GM18951 (cell line): ENCODE measurements around the gene WDR35.
A peak's percentile ranks its signal among the peaks of the same experiment; 100 is the strongest.

Source experiments
- POLR2A ChIP-seq: IDR thresholded peaks from 4 replicates; pipeline ENCODE4 v1.6.1; 2011; ENCODE audit warnings: mild to moderate bottlenecking; ENCODE audit not compliant: insufficient read length, insufficient read depth; ENCODE audit errors: extremely low read depth
- in situ Hi-C: fragments of 300-500 bp; cut with MboI; formaldehyde crosslinking; loops from one replicate; pipeline ENCODE4 v1.12.0; 2022; ENCODE audit warnings: low sequenced_read_pairs, mixed read lengths, inconsistent platforms; ENCODE audit not compliant: unreplicated experiment

Gene WDR35

DNA sequence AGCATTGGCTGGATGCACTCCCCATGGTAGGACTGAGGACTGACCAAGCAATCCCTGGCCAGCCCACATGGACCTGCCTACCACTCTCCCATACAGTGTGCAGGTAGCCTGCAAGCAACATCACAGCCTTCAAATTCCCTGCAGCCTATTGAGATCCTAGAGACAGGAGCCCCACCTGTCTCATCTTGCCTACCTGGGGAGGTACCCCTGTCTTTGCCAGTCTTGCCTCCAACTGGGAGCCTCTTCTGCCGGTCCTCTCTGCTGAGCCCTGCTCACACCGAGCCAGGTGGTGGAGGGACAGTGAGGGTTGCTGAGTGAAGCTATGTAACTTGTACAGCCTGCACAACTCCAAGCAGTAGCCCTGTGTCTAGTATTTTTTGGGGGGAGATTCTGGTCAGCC lies 118.1 kb downstream of the WDR35 start:
- in situ Hi-C loops: loop anchor here (25.0 kb wide), 2 partner anchors 510 to 1360 kb away; partner anchors contain the start of gene OSR1
- TF ChIP-seq POLR2A: no peak

- in situ Hi-C loops: loop anchor here (25.0 kb wide), 2 partner anchors 508 to 1358 kb away; partner anchors contain the start of gene OSR1
Observed at GRCh38 chr2:19870792-19871191, 119.1 kb downstream of the WDR35 start.

GRCh38 chr2:19868701-19869580 lies 121.0 kb downstream of the WDR35 start:
- TF ChIP-seq POLR2A: peak; percentile 35
- in situ Hi-C loops: loop anchor here (25.0 kb wide), 2 partner anchors 507 to 1357 kb away; partner anchors contain the start of gene OSR1

More at GRCh38 chr2:19870792-19871191, 119.1 kb downstream of the WDR35 start:
- no peak for TF ChIP-seq POLR2A

DNA sequence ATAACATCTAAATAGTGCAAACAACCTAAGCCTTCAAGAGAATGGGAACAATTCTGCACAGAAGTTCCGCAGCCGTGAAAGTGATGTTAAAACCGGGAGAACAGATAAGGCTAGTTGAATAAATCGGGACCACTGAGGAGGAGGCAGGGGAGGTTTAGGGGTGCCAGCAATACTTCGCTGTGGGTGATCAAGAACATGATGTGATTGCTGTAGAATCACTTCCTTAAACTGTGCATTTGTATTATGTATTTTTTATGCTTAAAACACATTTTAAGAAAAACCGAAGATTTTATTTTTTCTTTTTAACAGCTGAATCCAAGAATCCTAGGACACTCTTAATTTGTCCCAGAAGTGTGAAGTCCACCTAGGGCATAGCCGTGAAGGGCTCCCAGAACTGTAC lies 121.7 kb downstream of the WDR35 start:
- in situ Hi-C loops: loop anchor here (25.0 kb wide), 2 partner anchors 506 to 1356 kb away; partner anchors contain the start of gene OSR1
- no peak for TF ChIP-seq POLR2A

DNA sequence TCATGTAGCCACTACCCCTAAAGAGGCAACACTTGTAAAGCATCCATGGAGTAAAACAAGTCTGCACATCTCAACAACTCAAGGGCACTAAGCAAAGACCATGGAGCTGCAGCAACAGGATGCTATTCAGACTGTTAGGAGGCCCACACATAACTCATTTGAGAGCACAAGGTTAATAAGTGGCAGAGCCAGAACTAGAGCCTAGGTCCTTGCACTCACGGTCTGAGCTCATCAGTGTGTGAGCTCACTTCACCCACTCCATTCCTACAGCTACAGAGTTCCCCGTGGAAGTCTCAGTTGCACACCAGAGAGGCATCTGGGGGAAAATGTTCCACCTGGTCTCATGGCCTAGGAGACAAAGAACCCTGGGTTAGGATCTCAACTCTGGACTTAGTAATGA lies 123.1 kb downstream of the WDR35 start:
- TF ChIP-seq POLR2A: no peak
- in situ Hi-C loops: loop anchor here (25.0 kb wide), 2 partner anchors 504 to 1354 kb away; partner anchors contain the start of gene OSR1

DNA sequence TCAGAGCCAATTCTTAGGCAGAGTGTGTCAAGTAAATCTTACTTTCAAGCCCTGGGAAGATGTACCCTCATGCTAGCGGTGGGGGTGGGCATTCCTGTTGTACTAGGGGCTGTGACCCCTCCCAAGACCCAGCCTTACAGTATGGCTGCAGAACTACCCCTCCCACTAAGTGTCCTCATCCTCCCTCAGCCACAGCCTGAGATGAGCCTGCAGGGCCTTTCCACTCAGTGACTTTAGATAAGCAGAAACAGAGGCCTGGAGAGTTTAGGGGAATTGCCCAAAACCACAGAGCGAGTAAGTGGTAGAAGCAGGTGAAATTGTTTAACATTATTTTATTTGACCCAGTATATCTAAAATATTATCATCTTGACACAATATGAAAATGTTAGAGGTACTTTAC lies 124.8 kb downstream of the WDR35 start:
- TF ChIP-seq POLR2A: no peak
- in situ Hi-C loops: loop anchor here (25.0 kb wide), 2 partner anchors 503 to 1353 kb away; partner anchors contain the start of gene OSR1

DNA sequence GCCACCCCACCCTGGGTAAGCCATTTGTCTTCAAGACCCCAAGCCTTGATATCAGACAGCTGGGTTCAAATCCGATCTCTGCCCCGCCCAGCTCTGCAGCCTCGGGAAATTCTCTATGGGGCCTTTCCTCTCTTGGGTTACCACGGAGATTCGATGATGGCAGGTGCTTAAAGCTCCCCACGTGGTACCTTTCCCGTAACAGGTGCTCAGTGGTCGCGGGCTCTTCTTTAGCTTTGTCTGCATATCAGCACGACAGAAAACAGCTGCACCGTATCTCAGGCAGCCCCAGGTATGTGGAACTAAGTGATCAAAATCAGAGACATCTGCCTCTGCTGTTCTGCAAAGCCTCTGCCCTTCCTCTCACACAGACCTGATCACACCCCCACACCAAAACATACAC lies 125.5 kb downstream of the WDR35 start:
- no peak for TF ChIP-seq POLR2A
- in situ Hi-C loops: loop anchor here (25.0 kb wide), 2 partner anchors 502 to 1352 kb away; partner anchors contain the start of gene OSR1

- TF ChIP-seq POLR2A: no peak
- in situ Hi-C loops: loop anchor here (25.0 kb wide), 2 partner anchors 501 to 1351 kb away; partner anchors contain the start of gene OSR1
Observed at GRCh38 chr2:19863303-19864041, 126.4 kb downstream of the WDR35 start.

- in situ Hi-C loops: loop anchor here (25.0 kb wide), 2 partner anchors 500 to 1350 kb away; partner anchors contain the start of gene OSR1
- TF ChIP-seq POLR2A: no peak
Observed at GRCh38 chr2:19861813-19862212, 128.1 kb downstream of the WDR35 start.
